IPS-15b (cell line): Measurements from ENCODE around the gene MAPK1.
"Not testable (repeated sequence)": the region's sequence is repeated elsewhere in the genome, so short reads cannot be mapped to it uniquely, and the experiment has no call there.

Experiments
- H3K27me3 ChIP-seq: one replicate; pipeline ENCODE4 v1.6.1; 2013; ENCODE audit warnings: low read length; ENCODE audit not compliant: control insufficient read depth, insufficient read depth
- H3K36me3 ChIP-seq: one replicate; pipeline ENCODE4 v1.6.1; 2013; ENCODE audit warnings: low read length; ENCODE audit not compliant: control insufficient read depth, insufficient read depth
- H3K4me1 ChIP-seq: one replicate; pipeline ENCODE4 v1.6.1; 2013; ENCODE audit warnings: mild to moderate bottlenecking, low read length; ENCODE audit not compliant: control insufficient read depth, insufficient read depth
- H3K4me3 ChIP-seq: one replicate; pipeline ENCODE4 v1.5.1; 2013; ENCODE audit warnings: low read depth, low read length
- H3K9ac ChIP-seq: one replicate; pipeline ENCODE4 v1.6.1; 2013; ENCODE audit warnings: low read depth, mild to moderate bottlenecking, low read length
- H3K9me3 ChIP-seq: one replicate; pipeline ENCODE4 v1.6.1; 2013; ENCODE audit warnings: mild to moderate bottlenecking, low read length; ENCODE audit not compliant: control insufficient read depth, insufficient read depth

Gene MAPK1

GRCh38 chr22:21876486-21877176, 9.2 kb upstream of the MAPK1 start:
- Histone ChIP-seq H3K36me3 (no peaks in the 10 kb centered on the region), H3K9ac (no peak overlapping the region), H3K27me3 (no peaks in the 10 kb centered on the region), H3K4me3 (no peak overlapping the region), H3K9me3 (no peaks in the 10 kb centered on the region), H3K4me1 (no peaks in the 10 kb centered on the region)

GRCh38 chr22:21874953-21875352, 7.5 kb upstream of the MAPK1 start:
- not testable (repeated sequence) for H3K36me3 ChIP-seq, H3K9ac ChIP-seq, H3K27me3 ChIP-seq, H3K4me3 ChIP-seq, H3K9me3 ChIP-seq, H3K4me1 ChIP-seq

DNA sequence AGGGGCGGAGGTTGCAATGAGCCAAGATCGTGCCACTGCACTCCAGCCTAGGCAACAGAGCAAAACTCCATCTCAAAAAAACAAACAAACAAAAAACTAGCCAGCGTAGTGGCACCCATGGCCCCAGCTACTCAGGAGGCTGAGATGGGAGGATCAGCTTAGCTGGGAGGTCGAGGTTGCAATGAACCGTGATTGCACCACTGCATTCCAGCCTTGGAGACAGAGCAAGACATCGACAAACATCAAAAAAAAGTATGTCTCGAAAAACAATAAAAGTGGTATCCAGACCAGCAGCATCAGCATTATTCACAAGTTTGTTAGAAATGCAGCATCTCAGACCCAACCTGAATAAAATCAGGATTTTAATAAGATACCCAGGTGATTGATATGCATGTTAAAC, 6.2 kb upstream of the MAPK1 start:
- no peak overlapping the region for H3K9ac ChIP-seq
- H3K4me3 ChIP-seq = no peak overlapping the region
- no peaks in the 10 kb centered on the region for H3K27me3 ChIP-seq
- no peaks in the 10 kb centered on the region for H3K4me1 ChIP-seq
- no peaks in the 10 kb centered on the region for H3K9me3 ChIP-seq
- no peaks in the 10 kb centered on the region for H3K36me3 ChIP-seq

DNA sequence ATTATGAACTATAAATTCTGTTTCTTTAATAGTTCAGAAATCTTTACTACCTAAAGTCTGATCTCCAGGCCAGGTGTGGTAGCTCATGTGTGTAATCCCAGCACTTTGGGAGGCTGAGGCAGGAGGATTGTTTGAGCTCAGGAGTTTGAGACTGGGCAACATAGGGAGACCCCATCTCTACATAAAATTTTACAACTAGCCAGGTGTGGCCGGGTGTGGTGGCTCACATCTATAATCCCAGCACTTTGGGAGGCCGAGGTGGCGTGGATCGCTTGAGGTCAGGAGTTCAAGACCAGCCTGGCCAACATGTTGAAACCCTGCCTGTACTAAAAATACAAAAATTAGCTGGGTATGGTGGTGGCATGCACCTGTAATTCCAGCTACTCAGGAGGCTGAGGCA, 5.3 kb upstream of the MAPK1 start:
- not testable (repeated sequence) for H3K27me3 ChIP-seq, H3K36me3 ChIP-seq, H3K9ac ChIP-seq, H3K9me3 ChIP-seq, H3K4me1 ChIP-seq, H3K4me3 ChIP-seq

GRCh38 chr22:21868651-21869050, 1.2 kb upstream of the MAPK1 start:
- Histone ChIP-seq H3K4me3 (no peak overlapping the region), H3K9ac (no peak overlapping the region), H3K27me3 (no peaks in the 10 kb centered on the region), H3K36me3 (no peaks in the 10 kb centered on the region), H3K9me3 (no peaks in the 10 kb centered on the region), H3K4me1 (peaks cover 12% of the 10 kb centered on the region)

- Histone ChIP-seq H3K4me3 (peak overlapping the region; percentile 94), H3K36me3 (no peaks in the 10 kb centered on the region), H3K9ac (peak overlapping the region; percentile 77), H3K4me1 (peaks cover 13% of the 10 kb centered on the region), H3K27me3 (no peaks in the 10 kb centered on the region), H3K9me3 (no peaks in the 10 kb centered on the region)
These were observed 465 bp downstream of the MAPK1 start for GRCh38 chr22:21866833-21867527.

GRCh38 chr22:21865041-21865440, 2.4 kb downstream of the MAPK1 start:
- H3K4me1 ChIP-seq = peaks cover 21% of the 10 kb centered on the region
- H3K4me3 ChIP-seq = peak overlapping the region; percentile 28
- H3K36me3 ChIP-seq = no peaks in the 10 kb centered on the region
- H3K27me3 ChIP-seq = no peaks in the 10 kb centered on the region
- H3K9me3 ChIP-seq = no peaks in the 10 kb centered on the region
- H3K9ac ChIP-seq = no peak overlapping the region

DNA sequence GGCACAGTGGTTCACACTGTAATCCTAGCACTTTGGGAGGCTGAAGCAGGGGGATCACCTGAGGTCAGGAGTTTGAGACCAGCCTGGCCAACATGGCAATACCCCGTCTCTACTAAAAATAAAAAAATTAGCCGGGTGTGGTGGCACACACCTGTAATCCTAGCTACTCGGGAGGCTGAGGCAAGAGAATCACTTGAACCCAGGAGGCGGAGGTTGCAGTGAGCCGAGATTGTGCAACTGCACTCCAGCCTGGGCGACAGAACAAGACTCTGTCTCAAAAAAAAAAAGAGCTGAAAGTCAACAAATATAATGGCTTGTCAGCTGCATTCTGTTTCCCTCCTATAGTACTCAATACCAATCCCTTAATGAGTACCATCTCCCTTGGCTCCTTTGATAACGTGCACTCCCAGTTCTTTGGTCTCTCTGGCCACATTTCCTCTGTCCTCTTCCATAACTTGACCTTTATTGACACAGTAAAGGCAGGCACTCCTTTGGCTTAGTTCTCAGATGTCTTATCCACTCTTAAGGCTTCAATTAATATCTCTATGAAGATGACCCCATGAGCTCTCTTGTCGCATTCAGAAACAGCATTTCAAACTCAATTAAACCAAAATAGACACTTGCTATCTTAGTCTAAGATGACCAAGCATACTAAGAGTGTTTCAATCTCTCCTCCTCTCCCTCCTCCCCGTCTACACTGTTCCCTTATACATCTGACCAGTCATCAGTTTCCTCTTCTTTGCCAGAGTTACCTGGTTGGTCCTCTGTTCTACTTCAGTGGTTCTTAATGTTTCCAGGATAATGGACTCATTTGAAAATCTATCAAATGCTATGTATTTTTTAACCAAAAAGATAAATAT, 4.8 kb downstream of the MAPK1 start:
- H3K9ac ChIP-seq = no peak overlapping the region
- no peaks in the 10 kb centered on the region for H3K9me3 ChIP-seq
- H3K4me3 ChIP-seq = no peak overlapping the region
- no peaks in the 10 kb centered on the region for H3K27me3 ChIP-seq
- no peaks in the 10 kb centered on the region for H3K36me3 ChIP-seq
- peaks cover 18% of the 10 kb centered on the region for H3K4me1 ChIP-seq

DNA sequence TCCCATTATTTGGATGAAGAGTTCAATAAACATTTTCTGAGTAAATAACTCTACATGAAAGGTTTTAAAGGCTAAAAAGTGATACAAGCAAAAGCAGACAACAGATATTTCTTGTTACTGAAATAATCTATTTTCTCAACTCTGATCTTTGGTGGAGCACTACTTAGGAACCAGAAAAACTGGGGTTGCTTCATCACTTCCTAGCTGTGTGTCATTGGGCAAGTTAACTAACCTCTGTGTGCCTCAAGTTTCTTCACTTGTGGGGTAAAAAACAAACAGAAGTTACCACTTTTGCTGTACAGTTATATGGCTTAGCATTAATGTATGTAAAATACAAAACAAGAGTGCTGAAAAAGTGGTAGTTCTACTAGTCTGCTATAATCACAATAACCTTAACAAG, 5.6 kb downstream of the MAPK1 start:
- no peak overlapping the region for H3K9ac ChIP-seq
- H3K27me3 ChIP-seq = no peaks in the 10 kb centered on the region
- H3K36me3 ChIP-seq = no peaks in the 10 kb centered on the region
- no peaks in the 10 kb centered on the region for H3K9me3 ChIP-seq
- peaks cover 18% of the 10 kb centered on the region for H3K4me1 ChIP-seq
- no peak overlapping the region for H3K4me3 ChIP-seq

- peaks cover 18% of the 10 kb centered on the region for H3K4me1 ChIP-seq
- no peak overlapping the region for H3K4me3 ChIP-seq
- no peaks in the 10 kb centered on the region for H3K9me3 ChIP-seq
- H3K36me3 ChIP-seq = no peaks in the 10 kb centered on the region
- H3K9ac ChIP-seq = peak overlapping the region; percentile 38
- H3K27me3 ChIP-seq = no peaks in the 10 kb centered on the region
These were observed 6.1 kb downstream of the MAPK1 start for GRCh38 chr22:21861264-21861848.

DNA sequence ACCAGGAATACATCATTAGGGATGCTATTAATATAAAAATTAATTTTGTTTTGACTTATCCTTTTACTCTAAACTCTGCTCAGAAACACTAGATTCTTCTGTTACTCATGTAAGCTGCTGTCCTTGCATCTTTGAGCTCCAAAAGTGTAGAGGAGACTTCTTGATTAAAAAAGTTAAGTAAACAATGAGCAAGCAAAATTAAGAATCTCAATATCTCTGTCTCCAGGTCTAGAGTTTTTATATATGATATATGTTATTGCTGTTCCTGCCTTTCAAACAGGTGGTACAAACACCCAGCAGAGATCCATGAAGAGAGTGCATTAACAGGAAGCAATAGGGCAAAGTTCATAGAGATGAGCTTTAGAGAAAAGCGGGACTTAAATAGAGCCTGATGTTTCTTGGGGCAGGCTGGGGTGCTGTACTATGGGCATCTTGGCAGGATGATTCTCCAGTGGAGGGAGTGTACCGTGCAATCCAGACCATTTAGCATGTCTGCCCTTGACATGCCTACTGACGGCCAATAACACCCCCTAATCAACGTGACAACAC, 6.9 kb downstream of the MAPK1 start:
- no peaks in the 10 kb centered on the region for H3K36me3 ChIP-seq
- H3K4me1 ChIP-seq = peaks cover 19% of the 10 kb centered on the region
- no peak overlapping the region for H3K4me3 ChIP-seq
- no peak overlapping the region for H3K9ac ChIP-seq
- H3K9me3 ChIP-seq = no peaks in the 10 kb centered on the region
- H3K27me3 ChIP-seq = no peaks in the 10 kb centered on the region
